GM21515 (cell line): Measurements from ENCODE around the gene PRSS2.
"Not testable (repeated sequence)": the region's sequence is repeated elsewhere in the genome, so short reads cannot be mapped to it uniquely, and the experiment has no call there.

Experiments used
- ATAC-seq: cut with Tn5 transposase; IDR thresholded peaks from one replicate; pipeline ENCODE4 v1.9.1; 2021; ENCODE audit not compliant: unreplicated experiment

PRSS2 gene

DNA sequence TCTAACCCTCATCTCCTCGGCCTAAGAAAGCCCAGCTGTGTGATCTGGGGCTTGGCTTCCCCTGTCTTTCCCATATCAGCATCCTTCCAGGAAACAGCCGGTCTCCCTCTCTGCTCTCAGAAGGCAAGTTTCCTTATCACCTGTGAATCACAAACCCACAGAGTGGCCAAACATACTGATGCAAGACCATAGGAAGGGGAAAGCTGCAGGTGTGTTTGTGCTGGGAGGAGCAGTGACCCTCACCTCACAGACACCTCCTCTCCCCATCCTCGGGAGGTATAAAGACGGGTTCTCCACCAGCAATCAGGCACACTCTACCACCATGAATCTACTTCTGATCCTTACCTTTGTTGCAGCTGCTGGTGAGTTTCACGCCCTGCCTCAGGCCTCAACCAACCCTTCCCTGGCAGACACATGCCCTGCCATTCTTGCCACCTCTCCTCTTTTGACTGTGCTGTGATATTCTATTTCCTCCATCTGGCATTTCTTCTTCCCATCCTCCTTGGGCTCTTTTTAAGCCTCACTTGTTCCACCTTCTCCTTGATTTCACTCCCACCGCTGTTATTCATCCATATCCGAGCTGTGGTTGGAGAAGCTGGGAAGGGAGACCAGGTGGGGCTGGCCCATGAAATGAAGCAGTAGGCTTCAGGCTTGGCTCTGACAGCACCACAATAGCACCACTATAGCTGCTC is at the start of gene PRSS2:
PRSS2 (plus strand) TSS at position 310 of the 692 bp plus-strand sequence; CDS start at position 323, 13 bp downstream.
- ATAC-seq = peak; percentile 11

DNA sequence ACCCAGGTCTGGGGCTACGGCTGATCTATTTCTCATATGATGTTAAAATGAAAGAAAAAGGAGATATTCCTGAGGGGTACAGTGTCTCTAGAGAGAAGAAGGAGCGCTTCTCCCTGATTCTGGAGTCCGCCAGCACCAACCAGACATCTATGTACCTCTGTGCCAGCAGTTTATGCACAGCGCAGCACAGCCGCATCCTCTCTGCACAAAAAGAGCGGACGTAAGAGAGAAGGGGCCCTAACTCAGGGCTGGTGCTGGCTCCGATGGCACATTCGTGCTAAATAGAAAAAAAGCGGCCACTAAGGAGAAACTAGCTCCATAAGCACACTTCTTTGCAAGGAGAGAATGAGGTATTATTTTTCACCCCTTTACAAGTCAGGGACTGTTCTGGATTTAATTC is 49.8 kb upstream of the PRSS2 start:
- no peak for ATAC-seq

DNA sequence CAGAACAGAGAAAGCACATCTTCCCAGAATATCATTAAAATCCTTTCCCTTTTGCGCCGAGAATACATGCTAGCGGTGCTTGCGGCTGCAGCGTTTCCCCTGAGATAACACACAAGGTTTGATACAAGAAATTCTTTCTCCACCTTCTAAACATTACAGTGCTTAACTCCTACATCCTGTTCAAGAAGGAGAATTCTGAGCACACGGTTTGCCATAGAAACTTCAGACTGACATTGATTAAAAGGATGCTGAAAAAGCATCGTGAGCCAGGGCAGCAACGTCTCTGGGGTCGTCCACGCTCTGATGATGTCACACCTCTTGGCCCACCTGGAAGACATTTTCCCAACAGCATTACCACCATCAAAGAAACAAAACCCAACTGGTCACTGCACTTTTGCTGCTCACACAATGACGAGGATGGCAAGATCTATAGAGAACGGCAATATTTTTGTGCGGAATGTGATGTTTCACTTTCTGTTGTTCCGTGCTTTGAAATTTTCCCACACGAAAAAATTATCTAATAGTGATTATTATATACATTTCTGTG is 48.4 kb upstream of the PRSS2 start:
- ATAC-seq = no peak

DNA sequence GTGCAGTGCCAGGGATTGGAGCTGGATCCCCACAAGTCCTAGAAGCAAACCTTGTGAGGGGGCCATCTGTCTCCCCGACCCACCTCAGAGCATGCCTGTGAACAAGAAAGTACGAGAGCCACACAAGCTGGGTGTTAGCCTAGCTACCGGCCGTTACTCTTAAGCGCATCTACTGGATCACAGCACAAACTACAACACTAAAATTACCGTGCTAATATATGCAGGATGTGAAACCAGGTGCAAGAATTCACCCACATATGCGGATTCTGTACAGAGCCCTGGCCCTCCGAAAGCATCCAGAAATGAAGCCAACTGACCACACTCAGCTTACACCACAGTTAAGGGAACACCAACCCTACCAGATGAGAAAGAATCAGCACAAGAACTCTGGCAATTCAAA is 37.5 kb upstream of the PRSS2 start:
- ATAC-seq = peak; percentile 97

DNA sequence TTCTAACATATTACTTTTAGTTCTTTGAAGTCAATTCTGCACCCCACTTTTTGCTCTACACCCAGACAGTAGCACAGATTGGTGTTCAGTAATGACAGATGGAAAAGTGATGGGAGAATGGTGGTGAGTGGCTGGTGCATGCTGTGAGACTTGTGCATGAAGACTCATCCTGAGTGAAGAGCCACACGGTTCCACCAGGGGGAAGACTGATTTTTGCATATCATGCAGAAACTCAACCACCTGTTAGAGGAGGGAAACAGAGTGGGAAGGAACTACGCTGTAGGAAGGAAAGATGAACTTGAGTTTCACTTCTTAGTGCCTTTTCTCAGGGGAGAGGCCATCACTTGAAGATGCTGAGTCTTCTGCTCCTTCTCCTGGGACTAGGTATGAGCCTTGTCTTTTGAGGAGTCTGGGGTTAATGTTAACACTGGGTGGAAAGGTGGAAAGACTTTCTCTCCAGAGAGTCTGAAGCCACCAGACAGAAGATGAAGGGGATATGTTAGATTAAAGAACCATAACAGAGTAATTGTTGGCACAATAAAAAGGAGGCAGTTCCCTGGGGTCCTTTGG is 30.8 kb upstream of the PRSS2 start:
- peak; percentile 98 for ATAC-seq

DNA sequence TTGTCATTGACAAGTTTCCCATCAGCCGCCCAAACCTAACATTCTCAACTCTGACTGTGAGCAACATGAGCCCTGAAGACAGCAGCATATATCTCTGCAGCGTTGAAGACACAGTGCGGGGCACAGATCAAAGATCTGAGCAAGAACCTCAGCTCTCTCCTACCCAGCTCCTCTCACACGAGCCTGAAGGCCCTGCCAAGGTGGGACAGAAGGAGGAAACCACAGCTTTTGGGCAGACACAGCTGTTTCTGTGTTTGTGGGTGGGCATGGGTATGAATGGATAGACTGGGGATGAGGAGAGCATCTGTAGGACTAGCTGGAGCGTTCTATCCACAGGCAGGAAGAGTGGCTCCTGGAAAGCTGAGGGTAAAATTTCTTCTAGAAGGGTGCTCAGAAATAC is 30.0 kb upstream of the PRSS2 start:
- no peak for ATAC-seq

DNA sequence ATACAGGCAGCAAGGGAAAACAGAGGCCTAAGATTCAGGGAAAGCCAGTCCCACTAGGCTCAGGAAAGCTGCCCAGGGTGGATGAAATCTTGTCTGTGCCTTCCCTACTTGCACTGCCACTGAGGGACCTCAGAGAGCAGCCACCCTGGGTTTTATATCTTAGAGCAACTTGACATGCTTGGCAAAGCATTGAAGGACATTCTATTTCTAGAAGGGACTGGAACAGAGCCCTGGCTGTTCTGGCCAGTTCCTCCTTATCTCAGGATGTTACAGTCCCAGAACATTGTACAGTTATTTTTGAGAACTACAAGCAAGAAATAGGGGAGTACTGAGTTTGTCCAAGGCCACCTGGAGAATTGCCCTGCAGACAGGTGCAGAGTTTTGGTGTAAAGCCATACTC is 28.8 kb upstream of the PRSS2 start:
- ATAC-seq = not testable (repeated sequence)

DNA sequence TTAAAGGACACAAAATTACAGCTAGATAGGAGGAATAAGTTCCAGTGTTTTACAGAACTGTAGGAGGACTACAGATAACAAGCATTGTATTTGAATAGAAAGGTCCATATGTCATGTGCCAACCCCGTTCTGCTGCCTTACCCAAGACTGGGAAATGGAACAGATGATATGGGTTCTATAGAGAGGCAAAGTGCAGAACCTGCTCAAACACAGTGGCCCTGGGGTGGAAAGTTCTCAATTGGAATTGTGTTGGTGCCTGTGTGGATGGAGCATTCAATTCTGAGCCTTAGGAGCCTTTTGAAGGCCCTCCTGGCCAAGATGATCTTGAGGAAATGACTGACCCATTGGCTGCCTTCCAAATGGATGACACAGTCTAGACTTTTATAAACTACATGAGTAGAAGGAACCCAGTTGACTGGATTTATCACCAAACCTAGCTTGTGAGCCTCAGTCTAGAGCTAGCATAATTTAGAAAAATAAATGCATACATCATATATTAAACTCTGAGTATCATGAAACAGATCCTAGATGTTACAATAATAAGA is 25.6 kb upstream of the PRSS2 start:
- ATAC-seq = no peak

DNA sequence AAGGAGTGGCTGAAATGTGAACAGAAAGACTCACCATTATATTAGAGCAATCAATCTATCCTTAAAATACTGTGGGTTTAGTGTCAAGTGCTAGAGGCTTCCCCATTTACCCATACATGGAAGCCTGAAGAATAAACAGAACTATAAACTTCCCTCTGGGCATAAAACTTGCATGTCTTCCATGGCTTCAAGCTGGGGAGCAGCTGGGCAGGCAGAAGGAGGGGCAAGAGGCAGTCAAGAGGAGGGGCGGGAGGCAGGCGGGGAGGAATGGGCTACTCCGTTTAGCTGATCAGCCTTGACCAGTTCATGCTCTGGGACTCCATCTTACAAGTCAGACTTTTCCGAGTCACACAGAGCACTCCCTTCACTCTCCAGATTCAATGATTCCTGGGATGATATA is 25.0 kb upstream of the PRSS2 start:
- no peak for ATAC-seq

DNA sequence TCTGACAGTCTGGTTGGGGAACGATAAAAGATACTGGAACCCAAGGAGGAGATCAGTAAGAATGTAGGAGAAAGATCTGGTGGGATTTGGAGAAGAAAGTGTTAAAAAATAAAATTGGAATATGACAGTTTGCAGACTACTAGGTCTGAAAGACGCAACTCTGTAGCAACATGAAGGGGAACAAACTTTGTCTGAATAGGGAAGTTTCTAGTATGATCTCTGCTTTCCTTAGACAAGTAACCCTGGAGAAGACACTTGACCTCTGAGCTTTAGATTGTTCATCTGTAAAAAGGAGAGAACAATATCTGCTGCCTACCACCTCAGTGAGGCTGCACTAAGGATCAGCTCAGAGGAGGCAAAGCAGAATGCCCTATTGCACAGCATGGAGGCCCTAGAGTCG is 24.5 kb upstream of the PRSS2 start:
- ATAC-seq = no peak

DNA sequence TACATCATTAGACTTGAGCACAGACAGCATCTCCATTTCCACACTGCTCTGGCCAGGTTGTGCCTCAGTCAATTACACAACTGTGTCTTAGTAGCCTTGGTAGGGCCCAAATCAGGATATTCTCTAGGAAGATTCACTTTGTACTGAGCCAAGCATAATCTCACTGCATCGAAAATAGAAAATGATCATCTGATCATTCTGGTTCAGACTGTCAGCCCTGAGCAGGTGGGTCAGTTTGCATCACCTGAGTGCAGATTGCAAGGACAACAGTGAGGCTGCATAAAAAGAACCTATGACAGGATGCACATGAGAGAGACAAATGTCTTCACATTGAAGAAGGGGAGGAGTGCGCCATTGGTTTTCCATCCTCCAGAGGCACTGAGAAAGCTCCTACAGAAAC is 22.4 kb upstream of the PRSS2 start:
- not testable (repeated sequence) for ATAC-seq

DNA sequence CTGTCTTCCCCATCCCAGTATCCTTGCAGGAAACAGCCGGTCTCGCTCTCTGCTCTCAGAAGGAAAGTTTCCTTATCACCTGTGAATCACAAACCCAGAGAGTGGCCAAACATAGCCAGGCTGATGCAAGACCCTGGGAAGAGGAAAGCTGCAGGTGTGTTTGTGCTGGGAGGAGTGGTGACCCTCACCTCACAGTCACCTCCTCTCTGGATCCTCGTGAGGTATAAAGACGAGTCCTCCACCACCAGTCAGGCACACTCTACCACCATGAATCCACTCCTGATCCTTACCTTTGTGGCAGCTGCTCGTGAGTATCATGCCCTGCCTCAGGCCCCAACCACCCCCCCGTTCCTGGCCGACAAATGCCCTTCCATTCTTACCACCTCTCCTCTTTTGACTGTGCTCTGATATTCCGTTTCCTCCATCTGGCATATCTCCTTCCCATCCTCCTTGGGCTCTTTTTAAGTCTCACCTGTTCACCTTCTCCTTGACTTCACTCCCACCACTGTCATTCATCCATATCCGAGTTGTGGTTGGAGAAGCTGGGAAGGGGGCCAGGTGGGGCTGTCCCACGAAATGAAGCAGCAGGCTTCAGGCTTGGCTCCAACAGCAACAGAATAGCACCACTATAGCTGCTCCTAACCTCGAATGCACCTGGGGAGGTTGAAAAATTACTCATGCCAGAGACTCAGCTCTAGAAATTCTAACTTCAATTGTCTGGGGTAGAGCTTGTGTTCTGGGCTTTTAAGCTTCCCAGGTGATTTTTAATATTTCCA is 21.4 kb upstream of the PRSS2 start, which contains the start of gene PRSS1:
PRSS1 (plus strand) TSS at position 255 of the 776 bp plus-strand sequence; CDS start at position 268, 13 bp downstream.
- ATAC-seq = no peak

DNA sequence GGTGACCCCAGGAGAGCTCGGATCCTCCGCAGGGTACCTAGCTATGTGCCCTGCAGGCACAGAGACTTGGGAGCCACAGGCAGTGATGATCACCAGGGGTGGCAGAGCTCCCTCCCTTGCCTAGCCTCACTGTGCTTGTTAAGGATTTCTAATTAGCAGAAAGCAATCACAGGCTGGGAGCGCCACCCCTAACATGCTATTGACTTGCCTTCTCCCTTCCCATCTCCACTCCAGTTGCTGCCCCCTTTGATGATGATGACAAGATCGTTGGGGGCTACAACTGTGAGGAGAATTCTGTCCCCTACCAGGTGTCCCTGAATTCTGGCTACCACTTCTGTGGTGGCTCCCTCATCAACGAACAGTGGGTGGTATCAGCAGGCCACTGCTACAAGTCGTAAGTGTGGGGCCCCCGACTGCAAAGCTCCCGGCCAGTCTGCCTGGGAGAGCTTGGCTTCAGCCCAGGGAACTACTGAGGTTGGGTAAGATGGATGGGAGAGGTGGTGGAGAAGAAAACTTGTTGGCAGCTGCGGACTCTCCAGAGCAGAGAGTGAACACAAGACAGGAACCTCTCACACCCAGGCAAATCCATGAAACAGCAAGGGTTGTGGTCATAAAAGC is 20.3 kb upstream of the PRSS2 start:
- no peak for ATAC-seq

DNA sequence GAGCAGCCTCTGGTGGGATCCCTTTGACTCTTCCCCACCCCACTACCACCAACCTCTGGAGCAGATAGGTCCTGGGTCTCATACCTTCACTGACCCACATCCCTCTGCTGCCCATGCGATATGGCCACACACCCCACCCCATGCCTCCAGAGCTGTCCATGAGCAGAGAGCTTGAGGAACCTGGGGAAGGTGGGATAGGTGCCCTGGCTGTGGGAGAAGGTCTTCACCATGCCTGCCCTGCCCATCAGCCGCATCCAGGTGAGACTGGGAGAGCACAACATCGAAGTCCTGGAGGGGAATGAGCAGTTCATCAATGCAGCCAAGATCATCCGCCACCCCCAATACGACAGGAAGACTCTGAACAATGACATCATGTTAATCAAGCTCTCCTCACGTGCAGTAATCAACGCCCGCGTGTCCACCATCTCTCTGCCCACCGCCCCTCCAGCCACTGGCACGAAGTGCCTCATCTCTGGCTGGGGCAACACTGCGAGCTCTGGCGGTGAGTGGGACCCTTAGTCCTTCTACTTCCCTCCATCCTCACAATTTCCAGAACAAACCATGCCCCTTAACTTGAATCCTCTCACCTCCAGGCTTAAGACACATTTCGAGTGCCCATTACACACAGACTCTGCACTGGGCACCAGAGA is 19.1 kb upstream of the PRSS2 start:
- not testable (repeated sequence) for ATAC-seq

DNA sequence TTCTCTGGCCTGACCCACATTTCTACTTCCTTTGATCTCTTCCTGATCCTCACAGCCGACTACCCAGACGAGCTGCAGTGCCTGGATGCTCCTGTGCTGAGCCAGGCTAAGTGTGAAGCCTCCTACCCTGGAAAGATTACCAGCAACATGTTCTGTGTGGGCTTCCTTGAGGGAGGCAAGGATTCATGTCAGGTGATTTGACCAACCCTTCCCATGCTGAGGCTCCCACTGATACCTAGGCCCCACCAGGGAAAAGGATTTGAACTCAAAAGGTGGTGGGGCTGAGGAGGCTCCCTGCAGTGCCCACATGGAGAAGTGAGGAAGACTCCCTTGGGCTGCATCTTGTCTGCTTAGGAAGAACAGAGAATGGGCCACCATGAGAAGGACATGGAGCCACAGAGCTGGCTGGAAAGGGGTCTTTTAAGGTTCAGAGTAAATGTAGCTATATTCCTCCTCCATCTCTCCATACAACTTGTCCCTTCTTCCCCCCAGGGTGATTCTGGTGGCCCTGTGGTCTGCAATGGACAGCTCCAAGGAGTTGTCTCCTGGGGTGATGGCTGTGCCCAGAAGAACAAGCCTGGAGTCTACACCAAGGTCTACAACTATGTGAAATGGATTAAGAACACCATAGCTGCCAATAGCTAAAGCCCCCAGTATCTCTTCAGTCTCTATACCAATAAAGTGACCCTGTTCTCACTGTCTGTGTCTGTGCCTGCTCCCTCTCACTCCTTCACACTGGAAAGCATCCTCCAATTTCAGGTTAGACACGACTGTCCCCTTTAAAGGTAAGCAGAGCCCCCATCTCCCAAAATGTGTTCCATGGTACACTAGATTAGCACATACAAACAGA is 18.2 kb upstream of the PRSS2 start:
- ATAC-seq = no peak

DNA sequence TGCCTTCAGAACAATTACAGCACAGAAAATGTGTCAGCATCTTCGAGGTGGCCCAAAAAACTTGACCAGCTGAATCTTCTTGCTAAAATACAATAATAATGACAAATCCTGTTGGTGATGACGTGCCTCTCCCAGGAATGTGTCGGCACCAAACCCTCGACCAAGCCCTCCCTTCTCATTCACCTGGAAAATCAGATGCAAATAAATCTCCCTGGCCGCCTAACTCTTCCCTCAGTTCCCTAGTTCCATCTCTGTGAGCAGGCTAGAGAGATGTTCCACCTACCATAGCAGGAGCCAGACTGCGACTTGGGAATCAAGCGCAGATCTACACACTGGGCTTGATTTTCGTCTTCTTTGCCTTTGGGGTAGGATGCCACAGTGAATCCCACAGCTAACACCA is 17.4 kb upstream of the PRSS2 start:
- no peak for ATAC-seq

DNA sequence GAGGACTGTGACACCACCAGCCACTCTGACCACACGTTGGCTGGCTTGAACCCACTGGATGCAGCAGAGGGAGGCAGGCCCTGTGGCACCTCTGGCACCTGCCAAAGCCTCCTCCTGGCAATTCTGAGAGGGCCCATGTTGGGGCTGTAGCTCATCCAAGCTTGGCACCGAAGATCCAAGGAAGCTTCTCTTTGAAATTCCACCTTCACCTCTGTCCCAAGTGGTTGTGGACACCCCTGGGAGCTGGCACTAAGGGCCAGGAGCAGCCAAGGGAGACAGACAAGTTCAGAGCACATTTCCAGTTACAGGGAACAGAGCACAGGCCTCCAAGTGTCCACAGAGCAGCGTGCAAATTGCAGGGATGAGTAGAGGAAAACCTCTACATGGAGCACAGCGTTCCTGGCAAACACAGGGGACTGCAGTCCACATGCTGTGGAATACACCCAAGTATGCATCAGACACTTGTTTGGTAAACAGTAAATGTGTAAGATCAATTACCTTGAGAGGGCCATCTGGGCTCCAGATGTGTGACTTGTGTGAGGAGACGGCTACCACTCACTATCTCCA is 16.8 kb upstream of the PRSS2 start:
- not testable (repeated sequence) for ATAC-seq

DNA sequence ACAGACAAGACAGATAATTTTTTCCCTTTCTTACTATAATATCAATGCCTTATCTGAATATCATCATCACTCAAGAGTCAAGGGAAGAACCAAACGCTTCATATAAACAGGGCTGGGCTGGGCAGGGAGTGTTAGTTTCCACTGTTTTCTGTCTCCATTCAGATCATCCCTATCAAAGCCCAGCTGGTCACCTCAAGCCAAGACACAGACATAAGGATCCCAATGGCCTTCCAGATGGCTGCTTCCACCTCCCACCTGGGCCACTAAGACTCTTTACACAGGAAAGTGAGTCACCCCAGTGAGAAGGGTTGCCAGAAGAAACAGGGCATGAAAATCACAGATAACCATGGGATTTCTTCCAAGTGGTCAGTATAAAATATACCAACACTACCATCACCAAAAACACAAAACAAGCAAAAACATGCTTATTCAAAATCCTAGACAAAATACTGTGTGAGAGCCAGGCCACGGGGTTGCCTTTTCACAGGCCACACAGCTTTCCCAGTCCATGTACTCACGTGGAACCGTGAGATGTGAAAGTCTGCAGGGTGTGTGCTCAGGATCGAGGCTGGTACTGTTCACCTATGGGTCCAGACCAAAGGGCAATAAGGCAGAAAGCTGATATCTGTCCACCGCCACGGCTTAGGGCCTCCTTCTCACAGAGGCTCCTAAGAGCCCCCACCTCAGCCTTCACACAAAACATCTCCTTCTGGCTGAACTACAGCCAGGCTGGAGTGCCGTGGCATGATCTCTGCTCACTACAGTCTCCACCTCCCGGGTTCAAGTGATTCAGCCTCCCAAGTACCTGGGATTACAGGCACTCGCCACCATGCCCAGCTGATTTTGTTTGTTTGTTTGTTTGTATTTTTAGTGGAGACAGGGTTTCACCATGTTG is 15.8 kb upstream of the PRSS2 start:
- no peak for ATAC-seq
